Activated CD8-positive, alpha-beta memory T cell treated with anti-CD3 and anti-CD28 coated beads, Interleukin-2, amount 50 U/mL, for 24 hours (primary cell): ENCODE data around the gene VPS50.
"Not testable (repeated sequence)": the region's sequence is repeated elsewhere in the genome, so short reads cannot be mapped to it uniquely, and the experiment has no call there.

Source experiments
- DNase-seq: peaks from one replicate; pipeline ENCODE4 v3.0.0-alpha.2; 2020; ENCODE audit errors: extremely low read depth

VPS50 gene

GRCh38 chr7:93331706-93332105, 99.5 kb downstream of the VPS50 start:
- DNase-seq = no peak

- no peak for DNase-seq
Observed at GRCh38 chr7:93332172-93332571, 100.0 kb downstream of the VPS50 start.

- no peak for DNase-seq
Observed at GRCh38 chr7:93337052-93337451, 104.9 kb downstream of the VPS50 start.

GRCh38 chr7:93342178-93342577, 110.0 kb downstream of the VPS50 start:
- not testable (repeated sequence) for DNase-seq

GRCh38 chr7:93350338-93350737, 118.2 kb downstream of the VPS50 start:
- no peak for DNase-seq

- DNase-seq = no peak
Observed at GRCh38 chr7:93352881-93353280, 120.7 kb downstream of the VPS50 start.

GRCh38 chr7:93354815-93355214, 122.6 kb downstream of the VPS50 start:
- no peak for DNase-seq

- no peak for DNase-seq
Observed at GRCh38 chr7:93359520-93360198, 127.5 kb downstream of the VPS50 start.

- no peak for DNase-seq
Observed at GRCh38 chr7:93361853-93362252, 129.7 kb downstream of the VPS50 start.

- DNase-seq = no peak
Observed at GRCh38 chr7:93364806-93365205, 132.6 kb downstream of the VPS50 start.

- no peak for DNase-seq
Observed at GRCh38 chr7:93365341-93365740, 133.2 kb downstream of the VPS50 start.

GRCh38 chr7:93366816-93367215, 134.7 kb downstream of the VPS50 start:
- DNase-seq = no peak

GRCh38 chr7:93367254-93367653, 135.1 kb downstream of the VPS50 start:
- no peak for DNase-seq

GRCh38 chr7:93370937-93371336, 138.8 kb downstream of the VPS50 start:
- not testable (repeated sequence) for DNase-seq

GRCh38 chr7:93373537-93373936, 141.4 kb downstream of the VPS50 start:
- DNase-seq = no peak

GRCh38 chr7:93374345-93374940, 142.3 kb downstream of the VPS50 start:
- DNase-seq = no peak

GRCh38 chr7:93375603-93376002, 143.4 kb downstream of the VPS50 start:
- no peak for DNase-seq

- no peak for DNase-seq
Observed at GRCh38 chr7:93378131-93378760, 146.1 kb downstream of the VPS50 start.

- DNase-seq = no peak
Observed at GRCh38 chr7:93382362-93382761, 150.2 kb downstream of the VPS50 start.

- DNase-seq = no peak
Observed at GRCh38 chr7:93390660-93391059, 158.5 kb downstream of the VPS50 start.

GRCh38 chr7:93392984-93393383, 160.8 kb downstream of the VPS50 start:
- DNase-seq = no peak

- no peak for DNase-seq
Observed at GRCh38 chr7:93399642-93400041, 167.5 kb downstream of the VPS50 start.

- no peak for DNase-seq
Observed at GRCh38 chr7:93402944-93403343, 170.8 kb downstream of the VPS50 start.
